IPS-20b (cell line): ENCODE data around the gene TSPAN12.

ENCODE experiments used
- H3K27ac ChIP-seq: one replicate; pipeline ENCODE4 v1.5.1; 2013; ENCODE audit warnings: low read length
- H3K27me3 ChIP-seq: 2 replicates; pipeline ENCODE4 v1.6.1; 2013; ENCODE audit warnings: mild to moderate bottlenecking, low read length, inconsistent platforms; ENCODE audit not compliant: insufficient read depth
- H3K36me3 ChIP-seq: 2 replicates; pipeline ENCODE4 v1.6.1; 2013; ENCODE audit warnings: low read depth, mild to moderate bottlenecking, inconsistent platforms, low read length, moderate library complexity; ENCODE audit not compliant: insufficient read depth
- H3K4me1 ChIP-seq: 2 replicates; pipeline ENCODE4 v1.6.1; 2013; ENCODE audit warnings: mild to moderate bottlenecking, control low read depth, inconsistent platforms, low read length, moderate library complexity; ENCODE audit not compliant: insufficient read depth
- H3K4me3 ChIP-seq: 2 replicates; pipeline ENCODE4 v1.5.1; 2013; ENCODE audit warnings: mild to moderate bottlenecking, low read length, inconsistent platforms
- H3K9ac ChIP-seq: 2 replicates; pipeline ENCODE4 v1.6.1; 2013; ENCODE audit warnings: low read depth, mild to moderate bottlenecking, inconsistent platforms, low read length, moderate library complexity
- H3K9me3 ChIP-seq: 2 replicates; pipeline ENCODE4 v1.6.1; 2013; ENCODE audit warnings: mild to moderate bottlenecking, low read depth, low read length, inconsistent platforms; ENCODE audit not compliant: insufficient read depth

The TSPAN12 gene

GRCh38 chr7:120838281-120838682 is 19.7 kb downstream of the TSPAN12 start:
- no peak overlapping the region for H3K4me3 ChIP-seq

DNA sequence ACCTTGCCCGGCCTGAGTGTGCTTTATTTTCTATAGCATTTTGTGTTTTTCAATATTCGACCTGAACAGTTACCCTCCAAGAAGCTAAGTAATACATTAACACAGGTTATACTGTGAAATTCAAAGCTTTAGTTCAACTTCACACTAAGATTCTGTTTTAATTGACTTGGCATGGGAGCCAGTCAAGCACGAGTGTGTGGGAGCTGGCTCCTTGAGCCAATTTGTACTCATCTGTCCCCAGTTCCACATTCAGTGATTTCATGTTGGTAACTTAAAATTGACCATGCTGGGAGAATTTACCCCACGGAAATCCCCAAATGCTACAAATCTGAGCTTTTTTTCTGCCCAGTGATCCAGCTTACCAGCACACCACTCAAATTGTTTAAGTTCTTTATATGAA is 20.3 kb downstream of the TSPAN12 start:
- Histone ChIP-seq H3K9me3 (no peaks in the 10 kb centered on the region), H3K4me1 (peaks cover 50% of the 10 kb centered on the region)

More at GRCh38 chr7:120838281-120838682, 19.7 kb downstream of the TSPAN12 start:
- Histone ChIP-seq H3K9ac (no peak overlapping the region), H3K9me3 (no peaks in the 10 kb centered on the region), H3K27me3 (no peaks in the 10 kb centered on the region), H3K27ac (no peak overlapping the region), H3K36me3 (no peaks in the 10 kb centered on the region), H3K4me1 (peaks cover 43% of the 10 kb centered on the region)

GRCh38 chr7:120836556-120837115 is 21.3 kb downstream of the TSPAN12 start:
- H3K4me1 ChIP-seq = peaks cover 52% of the 10 kb centered on the region
- no peak overlapping the region for H3K9ac ChIP-seq
- no peaks in the 10 kb centered on the region for H3K36me3 ChIP-seq
- H3K27me3 ChIP-seq = no peaks in the 10 kb centered on the region
- H3K9me3 ChIP-seq = no peaks in the 10 kb centered on the region
- no peak overlapping the region for H3K4me3 ChIP-seq
- H3K27ac ChIP-seq = no peak overlapping the region

More for the DNA sequence above, 20.3 kb downstream of the TSPAN12 start:
- Histone ChIP-seq H3K27me3 (no peaks in the 10 kb centered on the region), H3K9ac (no peak overlapping the region), H3K36me3 (no peaks in the 10 kb centered on the region), H3K4me3 (no peak overlapping the region), H3K27ac (no peak overlapping the region)

GRCh38 chr7:120834726-120835125 is 23.2 kb downstream of the TSPAN12 start:
- Histone ChIP-seq H3K27ac (no peak overlapping the region), H3K4me1 (peaks cover 50% of the 10 kb centered on the region), H3K4me3 (no peak overlapping the region), H3K27me3 (no peaks in the 10 kb centered on the region), H3K36me3 (peaks cover 7% of the 10 kb centered on the region; the same call in 1 of the 2 replicates), H3K9ac (no peak overlapping the region), H3K9me3 (no peaks in the 10 kb centered on the region)

- Histone ChIP-seq H3K27me3 (no peaks in the 10 kb centered on the region), H3K27ac (peak overlapping the region; percentile 7), H3K9me3 (no peaks in the 10 kb centered on the region), H3K4me3 (peak overlapping the region; percentile 40), H3K36me3 (peaks cover 7% of the 10 kb centered on the region; the same call in 1 of the 2 replicates), H3K4me1 (peaks cover 46% of the 10 kb centered on the region; the same call in 1 of the 2 replicates), H3K9ac (no peak overlapping the region)
These were observed 24.4 kb downstream of the TSPAN12 start for GRCh38 chr7:120833546-120833945.

DNA sequence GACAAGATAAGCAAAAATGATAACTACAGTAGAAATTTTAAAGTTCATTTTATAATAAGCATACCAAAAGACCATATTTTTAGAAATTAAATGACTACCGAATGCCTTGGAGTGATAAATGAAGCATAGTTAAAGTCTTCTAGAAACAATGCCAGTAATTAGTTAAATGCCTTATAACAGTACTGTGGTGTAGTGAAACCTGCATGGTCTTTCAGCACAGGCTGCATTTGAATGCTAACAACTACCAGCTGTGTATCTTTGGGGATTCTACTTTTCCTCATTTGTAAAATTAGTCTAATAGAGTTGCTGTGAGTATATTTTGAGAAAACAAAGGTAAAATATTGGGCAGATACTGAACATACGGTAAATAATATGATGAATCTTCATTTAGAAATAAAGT is 25.1 kb downstream of the TSPAN12 start:
- Histone ChIP-seq H3K9ac (peak overlapping the region; percentile 8; the same call in 1 of the 2 replicates), H3K27me3 (no peaks in the 10 kb centered on the region), H3K9me3 (no peaks in the 10 kb centered on the region), H3K36me3 (peaks cover 7% of the 10 kb centered on the region; the same call in 1 of the 2 replicates), H3K27ac (no peak overlapping the region), H3K4me3 (no peak overlapping the region), H3K4me1 (peaks cover 42% of the 10 kb centered on the region; the same call in 1 of the 2 replicates)

DNA sequence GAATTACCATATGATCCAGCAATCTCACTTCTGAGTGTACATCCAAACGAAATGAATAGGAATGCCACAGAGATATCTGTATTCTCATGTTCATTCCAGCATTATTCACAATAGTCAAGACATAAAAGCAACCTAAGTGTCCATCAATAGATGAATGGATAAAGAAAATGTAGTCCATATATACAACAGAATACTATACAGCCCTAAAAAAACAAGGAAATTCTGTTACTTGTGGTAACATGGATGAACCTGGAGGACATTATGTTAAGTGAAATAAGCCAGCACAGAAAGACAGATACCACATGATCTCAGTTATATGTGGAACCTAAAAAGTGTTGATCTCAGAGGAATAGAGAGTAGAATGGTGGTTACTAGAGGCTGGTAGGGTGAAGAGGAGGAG is 26.7 kb downstream of the TSPAN12 start:
- Histone ChIP-seq H3K4me1 (peaks cover 31% of the 10 kb centered on the region; the same call in 1 of the 2 replicates), H3K9me3 (no peaks in the 10 kb centered on the region), H3K27me3 (no peaks in the 10 kb centered on the region), H3K9ac (no peak overlapping the region), H3K4me3 (no peak overlapping the region), H3K27ac (no peak overlapping the region), H3K36me3 (peaks cover 7% of the 10 kb centered on the region; the same call in 1 of the 2 replicates)

GRCh38 chr7:120829487-120829886 is 28.5 kb downstream of the TSPAN12 start:
- Histone ChIP-seq H3K27ac (no peak overlapping the region), H3K9ac (no peak overlapping the region), H3K4me3 (no peak overlapping the region), H3K4me1 (peaks cover 30% of the 10 kb centered on the region; the same call in 1 of the 2 replicates), H3K36me3 (peaks cover 7% of the 10 kb centered on the region; the same call in 1 of the 2 replicates), H3K9me3 (no peaks in the 10 kb centered on the region), H3K27me3 (no peaks in the 10 kb centered on the region)

GRCh38 chr7:120828528-120828927 is 29.4 kb downstream of the TSPAN12 start:
- Histone ChIP-seq H3K4me1 (peaks cover 23% of the 10 kb centered on the region; the same call in 1 of the 2 replicates), H3K4me3 (no peak overlapping the region), H3K27me3 (no peaks in the 10 kb centered on the region), H3K36me3 (peaks cover 7% of the 10 kb centered on the region; the same call in 1 of the 2 replicates), H3K9ac (no peak overlapping the region), H3K9me3 (no peaks in the 10 kb centered on the region), H3K27ac (no peak overlapping the region)

GRCh38 chr7:120827371-120828118 is 30.4 kb downstream of the TSPAN12 start:
- Histone ChIP-seq H3K36me3 (peaks cover 7% of the 10 kb centered on the region; the same call in 1 of the 2 replicates), H3K4me1 (peaks cover 13% of the 10 kb centered on the region; the same call in 1 of the 2 replicates), H3K9me3 (no peaks in the 10 kb centered on the region)

GRCh38 chr7:120825576-120825975 is 32.4 kb downstream of the TSPAN12 start:
- H3K27ac ChIP-seq = no peak overlapping the region
- no peaks in the 10 kb centered on the region for H3K27me3 ChIP-seq
- H3K9me3 ChIP-seq = no peaks in the 10 kb centered on the region
- H3K36me3 ChIP-seq = no peaks in the 10 kb centered on the region
- H3K4me3 ChIP-seq = no peak overlapping the region
- no peak overlapping the region for H3K9ac ChIP-seq
- H3K4me1 ChIP-seq = peaks cover 6% of the 10 kb centered on the region; the same call in 1 of the 2 replicates

More at GRCh38 chr7:120827371-120828118, 30.4 kb downstream of the TSPAN12 start:
- Histone ChIP-seq H3K27ac (no peak overlapping the region), H3K9ac (no peak overlapping the region), H3K27me3 (no peaks in the 10 kb centered on the region), H3K4me3 (no peak overlapping the region)

- Histone ChIP-seq H3K9ac (no peak overlapping the region), H3K36me3 (no peaks in the 10 kb centered on the region), H3K9me3 (no peaks in the 10 kb centered on the region), H3K4me1 (peaks cover 6% of the 10 kb centered on the region; the same call in 1 of the 2 replicates), H3K4me3 (no peak overlapping the region), H3K27ac (no peak overlapping the region), H3K27me3 (no peaks in the 10 kb centered on the region)
These were observed 32.8 kb downstream of the TSPAN12 start for GRCh38 chr7:120825152-120825551.
